GM21529 (cell line): ENCODE results near the gene VAMP7.
"Not testable (repeated sequence)": the region's sequence is repeated elsewhere in the genome, so short reads cannot be mapped to it uniquely, and the experiment has no call there.

Source experiments
- ATAC-seq: cut with Tn5 transposase; IDR thresholded peaks from one replicate; pipeline ENCODE4 v1.9.1; 2021; ENCODE audit not compliant: unreplicated experiment

The VAMP7 gene

GRCh38 chrX:155900765-155901164 is 19.6 kb downstream of the VAMP7 start:
- ATAC-seq: no peak

DNA sequence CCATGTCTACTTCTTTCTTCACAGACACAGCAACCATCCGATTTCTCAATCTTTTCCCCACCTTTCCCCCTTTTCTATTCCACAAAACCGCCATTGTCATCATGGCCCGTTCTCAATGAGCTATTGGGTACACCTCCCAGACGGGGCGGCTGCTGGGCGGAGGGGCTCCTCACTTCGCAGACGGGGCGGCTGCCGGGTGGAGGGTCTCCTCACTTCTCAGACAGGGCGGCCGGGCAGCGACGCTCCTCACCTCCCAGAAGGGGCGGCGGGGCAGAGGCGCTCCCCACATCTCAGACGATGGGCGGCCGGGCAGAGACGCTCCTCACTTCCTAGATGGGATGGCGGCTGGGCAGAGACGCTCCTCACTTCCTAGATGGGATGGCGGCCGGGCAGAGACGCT is 26.5 kb downstream of the VAMP7 start:
- ATAC-seq: not testable (repeated sequence)

- ATAC-seq: no peak
These were observed 42.1 kb downstream of the VAMP7 start for GRCh38 chrX:155923200-155923599.

DNA sequence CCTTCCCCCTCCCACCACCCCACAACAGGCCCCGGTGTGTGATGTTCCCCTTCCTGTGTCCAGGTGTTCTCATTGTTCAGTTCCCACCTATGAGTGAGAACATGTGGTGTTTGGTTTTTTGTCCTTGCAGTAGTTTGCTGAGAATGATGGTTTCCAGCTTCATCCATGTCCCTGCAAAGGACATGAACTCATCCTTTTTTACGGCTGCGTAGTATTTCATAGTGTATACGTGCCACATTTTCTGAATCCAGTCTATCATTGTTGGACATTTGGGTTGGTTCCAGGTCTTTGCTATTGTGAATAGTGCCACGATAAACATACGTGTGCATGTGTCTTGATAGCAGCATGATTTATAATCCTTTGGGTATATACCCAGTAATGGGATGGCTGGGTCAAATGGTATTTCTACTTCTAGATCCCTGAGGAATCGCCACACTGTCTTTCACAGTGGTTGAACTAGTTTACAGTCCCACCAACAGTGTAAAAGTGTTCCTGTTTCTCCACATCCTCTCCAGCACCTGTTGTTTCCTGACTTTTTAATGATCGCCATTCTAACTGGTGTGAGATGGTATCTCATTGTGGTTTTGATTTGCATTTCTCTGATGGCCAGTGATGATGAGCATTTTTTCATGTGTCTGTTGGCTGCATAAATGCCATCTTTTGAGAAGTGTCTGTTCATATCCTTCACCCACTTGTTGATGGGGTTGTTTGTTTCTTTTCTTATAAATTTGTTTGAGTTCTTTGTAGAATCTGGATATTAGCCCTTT is 49.9 kb downstream of the VAMP7 start:
- not testable (repeated sequence) for ATAC-seq

- ATAC-seq: no peak
These were observed 57.0 kb downstream of the VAMP7 start for GRCh38 chrX:155938132-155938531.

DNA sequence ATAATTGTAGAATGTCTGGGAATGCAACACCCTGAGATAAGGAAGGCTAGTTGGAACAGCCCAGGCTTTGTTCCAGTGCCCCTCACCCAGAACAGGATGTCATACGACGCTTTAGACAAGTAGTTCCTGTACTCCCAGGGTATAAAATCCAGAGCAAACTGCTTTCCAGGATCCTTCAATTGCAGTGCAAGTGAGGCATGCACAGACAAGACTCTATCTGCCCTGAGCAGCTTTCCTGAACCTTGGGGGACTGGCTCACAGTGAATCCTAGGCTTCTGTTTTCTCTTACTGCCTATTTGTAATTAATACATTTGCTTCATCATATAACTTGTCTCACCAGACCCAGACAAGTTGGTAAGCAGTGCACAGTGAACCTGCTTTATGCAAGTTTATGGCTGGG is 68.0 kb downstream of the VAMP7 start:
- no peak for ATAC-seq

DNA sequence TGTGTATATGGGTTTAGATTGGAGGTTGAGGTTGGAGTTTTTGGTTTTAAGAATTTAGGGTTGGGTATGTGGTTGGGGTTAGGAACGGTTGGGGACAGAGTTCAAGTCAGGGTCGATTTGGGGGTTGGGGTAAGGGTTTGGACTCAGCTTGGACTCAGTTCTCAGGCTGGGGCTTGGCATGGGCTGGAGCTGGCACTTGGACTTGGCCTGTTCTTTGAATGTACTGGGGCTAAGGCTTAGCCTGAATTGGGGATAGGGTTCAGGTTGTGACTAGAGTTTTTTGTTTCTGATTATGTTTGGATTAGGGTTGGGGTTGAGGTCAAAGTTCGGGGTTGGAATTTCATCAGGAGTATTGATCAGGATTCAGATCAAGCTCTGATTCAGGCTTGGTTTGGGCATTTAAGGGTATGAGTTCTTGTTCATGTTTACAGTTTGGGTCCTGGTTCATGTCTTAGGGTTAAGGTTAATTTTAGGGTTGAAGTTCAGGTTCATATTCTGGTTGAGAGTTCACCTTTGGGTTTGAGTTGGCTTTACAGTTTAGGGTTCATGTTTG is 70.2 kb downstream of the VAMP7 start:
- ATAC-seq: no peak

- no peak for ATAC-seq
These were observed 71.9 kb downstream of the VAMP7 start for GRCh38 chrX:155953055-155953454.

DNA sequence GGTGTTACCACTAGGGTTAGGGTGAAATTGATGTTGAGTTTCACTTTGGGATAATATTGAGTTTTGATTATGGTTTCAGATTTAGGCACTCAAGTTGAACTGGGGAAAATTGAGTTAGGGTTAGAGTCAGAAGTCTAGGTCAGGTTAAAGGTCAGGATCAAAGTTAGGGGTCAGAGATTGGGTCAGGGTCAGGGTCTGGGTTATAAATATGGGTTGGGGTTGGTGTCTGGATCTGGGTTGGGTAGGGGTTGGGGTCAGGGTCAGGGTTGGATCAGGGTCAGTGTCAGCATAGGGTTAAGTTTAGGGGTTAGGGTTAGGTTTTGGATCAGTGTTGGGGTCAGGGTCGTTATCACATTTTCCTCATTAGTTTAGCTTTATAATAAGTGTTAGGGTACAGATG is 73.6 kb downstream of the VAMP7 start:
- ATAC-seq: no peak

DNA sequence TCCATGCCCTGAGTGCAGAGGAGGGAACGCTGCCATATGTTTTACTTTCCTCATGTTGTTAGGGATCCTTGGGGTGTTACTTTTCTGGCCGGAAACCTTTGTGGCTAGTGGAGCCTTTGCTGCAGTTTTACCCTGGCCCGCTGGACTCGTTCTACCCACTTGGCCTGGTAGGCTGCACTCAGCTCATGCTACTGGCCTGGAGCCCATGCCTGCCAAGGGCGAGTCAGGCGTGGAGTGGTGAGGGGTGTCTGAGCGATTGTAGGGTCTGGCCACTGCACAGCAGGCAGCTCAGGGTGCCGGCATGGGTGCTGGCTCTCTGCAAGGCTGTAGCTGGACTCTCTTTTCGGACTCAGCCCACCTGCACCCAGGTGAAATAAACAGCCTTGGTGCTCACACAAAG is 75.0 kb downstream of the VAMP7 start:
- no peak for ATAC-seq

DNA sequence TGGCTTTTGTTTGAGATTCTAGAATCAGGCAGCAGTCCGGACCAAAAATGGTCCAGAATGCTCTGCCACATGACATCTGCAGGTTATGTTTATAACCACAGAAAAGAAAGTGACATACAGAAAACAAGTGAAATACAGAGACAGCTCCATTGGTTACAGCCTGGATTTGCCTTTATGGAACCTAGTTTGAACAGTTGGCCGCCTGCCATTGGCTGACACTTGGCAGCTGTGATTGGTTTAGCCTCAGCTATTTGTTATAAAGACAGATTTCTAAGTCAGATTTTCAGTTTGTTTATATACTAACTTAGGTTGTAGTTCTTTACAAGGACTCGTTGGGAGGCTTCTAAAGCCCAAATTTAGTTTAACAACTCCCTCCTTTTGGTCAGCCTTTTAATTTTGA is 75.5 kb downstream of the VAMP7 start:
- ATAC-seq: no peak

- no peak for ATAC-seq
These were observed 76.7 kb downstream of the VAMP7 start for GRCh38 chrX:155957843-155958242.

- ATAC-seq: no peak
These were observed 78.0 kb downstream of the VAMP7 start for GRCh38 chrX:155959018-155959587.

GRCh38 chrX:155962906-155963305 is 81.8 kb downstream of the VAMP7 start:
- ATAC-seq: no peak

- no peak for ATAC-seq
These were observed 85.7 kb downstream of the VAMP7 start for GRCh38 chrX:155966876-155967275.

DNA sequence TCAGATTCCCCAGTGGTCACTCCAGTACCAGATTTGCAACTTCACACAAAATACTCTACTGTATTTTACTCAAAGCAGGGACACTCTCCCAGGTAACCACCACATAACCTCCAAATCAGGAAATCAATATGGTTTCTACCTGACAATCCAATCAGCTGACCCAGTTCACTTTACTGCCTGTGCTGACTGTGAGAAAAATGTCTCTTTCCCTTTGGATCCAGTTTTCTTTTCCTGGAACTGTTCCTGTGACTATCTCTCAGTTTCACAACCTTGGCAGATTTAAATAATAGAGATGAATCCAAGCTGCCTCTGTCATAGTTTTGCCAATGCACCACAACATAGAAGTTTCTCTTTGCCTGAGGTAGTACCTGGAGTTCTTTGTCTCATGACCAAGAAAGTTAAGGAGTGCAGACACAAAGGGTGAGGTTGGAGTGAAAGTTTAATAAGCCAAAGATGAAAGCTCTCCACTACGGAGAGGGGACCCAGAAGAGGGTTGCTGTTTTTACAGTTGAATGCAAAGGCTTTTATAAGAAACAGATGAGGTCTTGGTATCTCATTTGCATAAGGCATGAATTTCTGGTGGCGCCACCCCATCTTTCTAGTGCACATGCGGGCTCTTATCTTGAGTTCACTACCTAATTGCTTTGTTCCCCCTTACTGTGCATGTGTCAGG is 86.6 kb downstream of the VAMP7 start:
- ATAC-seq: no peak

DNA sequence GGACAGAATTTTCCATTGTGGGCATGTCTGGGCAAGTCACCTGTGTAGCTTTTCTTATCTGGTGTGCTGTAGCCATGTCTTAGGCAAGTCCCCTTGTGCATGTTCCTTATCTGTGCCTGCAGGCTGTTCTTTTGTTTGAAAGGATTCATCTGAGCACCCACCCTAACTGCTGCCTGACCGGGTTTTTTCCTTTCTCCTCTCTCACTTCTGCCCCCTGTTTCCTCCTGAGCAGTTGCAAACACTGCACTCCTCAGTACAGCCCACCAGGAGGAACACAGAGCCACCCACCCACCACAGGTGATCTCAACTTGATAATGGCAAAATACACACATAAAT is 87.1 kb downstream of the VAMP7 start:
- no peak for ATAC-seq

DNA sequence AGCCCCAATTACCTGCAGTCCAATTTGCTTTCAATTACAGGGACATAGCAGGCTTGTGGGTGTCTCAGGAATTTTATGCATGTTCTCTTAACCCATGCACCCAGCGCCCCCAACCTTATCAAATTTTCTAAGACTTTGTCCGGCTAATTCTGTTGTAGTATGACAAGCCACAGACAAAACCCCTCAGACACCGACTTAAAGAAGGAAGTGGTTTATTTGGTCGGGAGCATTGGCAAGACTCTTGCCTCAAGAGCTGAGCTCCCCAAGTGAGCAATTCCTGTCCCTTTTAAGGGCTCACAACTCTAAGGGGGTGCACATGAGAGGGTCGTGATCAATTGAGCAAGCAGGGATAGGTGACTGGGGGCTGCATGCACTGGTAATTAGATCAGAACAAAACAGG is 87.6 kb downstream of the VAMP7 start:
- ATAC-seq: no peak

GRCh38 chrX:155971658-155972057 is 90.5 kb downstream of the VAMP7 start:
- not testable (repeated sequence) for ATAC-seq

GRCh38 chrX:155972241-155972640 is 91.1 kb downstream of the VAMP7 start:
- not testable (repeated sequence) for ATAC-seq

GRCh38 chrX:155983326-155983725 is 102.2 kb downstream of the VAMP7 start:
- no peak for ATAC-seq

DNA sequence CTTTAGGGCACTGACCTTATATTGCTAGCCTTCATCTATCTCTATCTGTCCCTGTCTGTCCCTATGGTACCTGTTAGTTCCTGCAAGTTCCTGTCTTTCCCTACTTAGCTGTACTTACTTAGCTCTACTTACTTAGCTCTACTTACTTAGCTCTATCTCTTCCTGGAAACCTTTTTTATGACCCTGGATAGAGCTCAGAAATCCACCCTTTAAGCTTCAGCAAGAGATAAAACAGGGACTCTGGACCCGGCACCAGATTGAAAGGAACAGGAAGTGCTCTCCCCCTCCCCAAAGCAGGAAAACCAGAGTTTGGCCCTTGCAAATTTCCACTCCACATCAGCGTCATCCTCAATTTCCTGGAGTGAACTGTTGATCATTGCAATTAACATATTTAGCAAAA is 104.1 kb downstream of the VAMP7 start:
- ATAC-seq: no peak
